Neural progenitor cell (in vitro differentiated cells): ENCODE results near the gene IL36RN. TPM values are rescaled to one million over a fixed set of nuclear protein-coding genes. Genes with fewer than 3 reads are reported as not detected.

Source experiments
- DNase-seq: peaks from one replicate; pipeline ENCODE4 v3.0.0-alpha.2; 2016; ENCODE audit warnings: low spot score
- H2AFZ ChIP-seq: fragments of 200-600 bp; sonication (generic); replicated peaks from 2 replicates; pipeline ENCODE4 v1.6.1; 2016; ENCODE audit warnings: antibody characterized with exemption
- H3F3A ChIP-seq: fragments of 200-600 bp; sonication (generic); 2 replicates; pipeline ENCODE4 v1.6.1; 2016; ENCODE audit warnings: antibody characterized with exemption, low read depth
- H3K27ac ChIP-seq: fragments of 200-600 bp; sonication (generic); 2 replicates; pipeline ENCODE4 v1.5.1; 2016; ENCODE audit warnings: mild to moderate bottlenecking
- H3K27me3 ChIP-seq: fragments of 200-600 bp; sonication (generic); 2 replicates; pipeline ENCODE4 v1.6.1; 2016; ENCODE audit warnings: mild to moderate bottlenecking, moderate library complexity
- H3K36me3 ChIP-seq: fragments of 200-600 bp; sonication (generic); 2 replicates; pipeline ENCODE4 v1.5.1; 2016
- H3K4me1 ChIP-seq: fragments of 200-600 bp; sonication (generic); 2 replicates; pipeline ENCODE4 v1.6.1; 2016; ENCODE audit warnings: mixed run types
- H3K4me2 ChIP-seq: fragments of 200-600 bp; sonication (generic); 2 replicates; pipeline ENCODE4 v1.6.1; 2016
- H3K4me3 ChIP-seq: fragments of 200-600 bp; sonication (generic); 2 replicates; pipeline ENCODE4 v1.5.1; 2016
- H3K79me2 ChIP-seq: fragments of 200-600 bp; sonication (generic); 2 replicates; pipeline ENCODE4 v1.6.1; 2016; ENCODE audit warnings: low read depth
- H3K9ac ChIP-seq: fragments of 200-600 bp; sonication (generic); 2 replicates; pipeline ENCODE4 v1.6.1; 2016
- H3K9me3 ChIP-seq: fragments of 200-600 bp; sonication (generic); 2 replicates; pipeline ENCODE4 v1.5.1; 2016; ENCODE audit warnings: low read depth
- H4K20me1 ChIP-seq: fragments of 200-600 bp; sonication (generic); 2 replicates; pipeline ENCODE4 v1.6.1; 2016; ENCODE audit warnings: low read depth
- H3K27ac Mint-ChIP-seq: 3 replicates; pipeline ENCODE4 v1.8.0; 2021; ENCODE audit warnings: mixed read lengths
- H3K27me3 Mint-ChIP-seq: 2 replicates; pipeline ENCODE4 v1.8.0; 2022; ENCODE audit warnings: low read depth, mild to moderate bottlenecking, inconsistent platforms, moderate library complexity, mixed read lengths; ENCODE audit not compliant: insufficient read depth
- H3K36me3 Mint-ChIP-seq: 3 replicates; pipeline ENCODE4 v1.8.0; 2021; ENCODE audit warnings: mixed read lengths
- H3K4me1 Mint-ChIP-seq: 3 replicates; pipeline ENCODE4 v1.8.0; 2021; ENCODE audit warnings: mixed read lengths
- H3K4me3 Mint-ChIP-seq: 3 replicates; pipeline ENCODE4 v1.8.0; 2021; ENCODE audit warnings: mild to moderate bottlenecking, moderate library complexity, mixed read lengths
- H3K9me3 Mint-ChIP-seq: 3 replicates; pipeline ENCODE4 v1.8.0; 2020; ENCODE audit warnings: mixed read lengths
- EZH2 ChIP-seq: fragments of 200-600 bp; sonication (generic); IDR thresholded peaks from 2 replicates; pipeline ENCODE4 v1.6.1; 2017; ENCODE audit warnings: antibody characterized with exemption, mild to moderate bottlenecking, moderate library complexity
- EZH2phosphoT487 ChIP-seq: fragments of 200-600 bp; sonication (generic); IDR thresholded peaks from 2 replicates; pipeline ENCODE4 v1.6.1; 2017; ENCODE audit warnings: antibody characterized with exemption
- total RNA-seq: library from RNA; depleted of rRNA; stranded (reverse); fragments of >200 nt; gene quantifications from 2 replicates; pipeline ENCODE4 v1.2.3, GENCODE V29; 2015; ENCODE audit warnings: low replicate concordance
- TF ChIP-seq, protein P1 (sequence below): fragments of 200-600 bp; sonication (generic); IDR thresholded peaks from 2 replicates; pipeline ENCODE4 v1.5.1; 2017; ENCODE audit warnings: antibody characterized with exemption, mild to moderate bottlenecking

The IL36RN gene
- total RNA-seq, 1 donor from 2014 or later: not detected

GRCh38 chr2:113079131-113079530 is 20.1 kb downstream of the IL36RN start:
- Histone ChIP-seq H3K4me2 (no peak overlapping the region), H3K4me3 (no peak overlapping the region), H4K20me1 (no peaks in the 10 kb centered on the region), H3K9ac (no peak overlapping the region), H2AFZ (no peak overlapping the region), H3K27ac (no peak overlapping the region), H3K36me3 (no peaks in the 10 kb centered on the region), H3K4me1 (no peaks in the 10 kb centered on the region), H3K27me3 (peaks cover 37% of the 10 kb centered on the region), H3F3A (no peaks in the 10 kb centered on the region), H3K79me2 (no peaks in the 10 kb centered on the region), H3K9me3 (no peaks in the 10 kb centered on the region)
- Mint-ChIP-seq H3K4me3 (no peak overlapping the region), H3K9me3 (no peaks in the 10 kb centered on the region), H3K27ac (no peak overlapping the region), H3K4me1 (no peaks in the 10 kb centered on the region), H3K27me3 (peaks cover 24% of the 10 kb centered on the region), H3K36me3 (no peaks in the 10 kb centered on the region)
- no peak for DNase-seq
- TF ChIP-seq, protein P1, sequence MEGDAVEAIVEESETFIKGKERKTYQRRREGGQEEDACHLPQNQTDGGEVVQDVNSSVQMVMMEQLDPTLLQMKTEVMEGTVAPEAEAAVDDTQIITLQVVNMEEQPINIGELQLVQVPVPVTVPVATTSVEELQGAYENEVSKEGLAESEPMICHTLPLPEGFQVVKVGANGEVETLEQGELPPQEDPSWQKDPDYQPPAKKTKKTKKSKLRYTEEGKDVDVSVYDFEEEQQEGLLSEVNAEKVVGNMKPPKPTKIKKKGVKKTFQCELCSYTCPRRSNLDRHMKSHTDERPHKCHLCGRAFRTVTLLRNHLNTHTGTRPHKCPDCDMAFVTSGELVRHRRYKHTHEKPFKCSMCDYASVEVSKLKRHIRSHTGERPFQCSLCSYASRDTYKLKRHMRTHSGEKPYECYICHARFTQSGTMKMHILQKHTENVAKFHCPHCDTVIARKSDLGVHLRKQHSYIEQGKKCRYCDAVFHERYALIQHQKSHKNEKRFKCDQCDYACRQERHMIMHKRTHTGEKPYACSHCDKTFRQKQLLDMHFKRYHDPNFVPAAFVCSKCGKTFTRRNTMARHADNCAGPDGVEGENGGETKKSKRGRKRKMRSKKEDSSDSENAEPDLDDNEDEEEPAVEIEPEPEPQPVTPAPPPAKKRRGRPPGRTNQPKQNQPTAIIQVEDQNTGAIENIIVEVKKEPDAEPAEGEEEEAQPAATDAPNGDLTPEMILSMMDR: no peak
- TF ChIP-seq EZH2: no peak
- no peak for TF ChIP-seq EZH2phosphoT487

GRCh38 chr2:113080134-113080533 is 21.1 kb downstream of the IL36RN start:
- no peaks in the 10 kb centered on the region for H3K9me3 Mint-ChIP-seq
- Histone ChIP-seq H3K4me1 (no peaks in the 10 kb centered on the region), H4K20me1 (no peaks in the 10 kb centered on the region), H3K9me3 (no peaks in the 10 kb centered on the region), H3K4me2 (no peak overlapping the region), H3K27ac (no peak overlapping the region), H3F3A (no peaks in the 10 kb centered on the region), H3K79me2 (no peaks in the 10 kb centered on the region), H2AFZ (no peak overlapping the region), H3K27me3 (peaks cover 37% of the 10 kb centered on the region), H3K9ac (no peak overlapping the region), H3K4me3 (no peak overlapping the region), H3K36me3 (no peaks in the 10 kb centered on the region)
- no peak overlapping the region for H3K4me3 Mint-ChIP-seq
- no peak overlapping the region for H3K27ac Mint-ChIP-seq
- TF ChIP-seq EZH2: no peak
- TF ChIP-seq, protein P1: peak; percentile 78
- H3K27me3 Mint-ChIP-seq: peaks cover 21% of the 10 kb centered on the region
- no peaks in the 10 kb centered on the region for H3K4me1 Mint-ChIP-seq
- H3K36me3 Mint-ChIP-seq: no peaks in the 10 kb centered on the region
- DNase-seq: peak; percentile 71

DNA sequence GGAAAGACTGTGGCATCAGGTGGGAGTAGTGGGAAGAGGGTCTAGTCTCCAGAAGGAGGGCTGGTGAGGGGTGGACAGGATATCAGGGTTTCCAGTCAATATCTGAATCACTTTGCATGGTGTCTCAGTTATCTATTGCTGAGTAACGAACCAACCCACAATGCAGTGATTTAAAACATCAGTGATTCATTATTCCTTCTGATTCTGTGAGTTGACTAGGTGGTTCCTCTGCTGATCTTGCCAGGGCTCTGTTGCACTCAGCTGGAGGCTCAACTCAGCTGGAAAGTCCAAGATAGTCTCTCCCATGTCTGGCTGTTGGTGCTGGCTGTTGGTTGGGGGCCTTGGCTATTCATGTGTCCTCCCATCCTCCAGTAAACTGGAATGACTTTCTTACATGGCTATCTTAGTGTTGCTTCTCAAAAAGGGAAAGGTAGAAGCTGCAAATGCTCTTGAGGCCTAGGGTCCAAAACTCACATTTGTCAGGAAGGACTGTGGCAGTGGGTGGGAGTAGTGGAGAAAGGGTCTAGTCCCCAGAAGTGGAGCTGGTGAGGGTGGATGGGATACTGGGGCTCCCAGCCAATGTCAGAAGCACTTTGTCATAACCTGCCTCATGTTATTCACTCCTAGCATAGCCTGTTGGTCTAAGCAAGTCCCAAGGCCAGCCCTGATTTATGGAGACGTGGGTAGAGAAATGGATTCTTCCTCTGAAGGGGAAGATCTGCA is 22.7 kb downstream of the IL36RN start:
- peaks cover 30% of the 10 kb centered on the region for H3K27me3 ChIP-seq
- no peak overlapping the region for H3K4me2 ChIP-seq
- H3K27ac ChIP-seq: no peak overlapping the region
- no peak overlapping the region for H2AFZ ChIP-seq
- H3K4me1 ChIP-seq: no peaks in the 10 kb centered on the region
- H3K9me3 ChIP-seq: no peaks in the 10 kb centered on the region
- Mint-ChIP-seq H3K27me3 (peaks cover 15% of the 10 kb centered on the region), H3K27ac (no peak overlapping the region), H3K4me1 (no peaks in the 10 kb centered on the region), H3K4me3 (no peak overlapping the region), H3K9me3 (no peaks in the 10 kb centered on the region), H3K36me3 (no peaks in the 10 kb centered on the region)
- no peak for DNase-seq
- no peaks in the 10 kb centered on the region for H3K79me2 ChIP-seq
- no peaks in the 10 kb centered on the region for H3K36me3 ChIP-seq
- H3K9ac ChIP-seq: no peak overlapping the region
- no peak overlapping the region for H3K4me3 ChIP-seq
- H4K20me1 ChIP-seq: no peaks in the 10 kb centered on the region
- no peak for TF ChIP-seq EZH2phosphoT487
- TF ChIP-seq EZH2: no peak
- TF ChIP-seq, protein P1: no peak
- H3F3A ChIP-seq: no peaks in the 10 kb centered on the region
